ENCODE results near the gene ITGB1BP1.

The ITGB1BP1 gene

GRCh38 chr2:9407363-9407811 lies 15.9 kb downstream of the ITGB1BP1 start:
- Mint-ChIP-seq H3K4me3 (no peak overlapping the region), H3K27ac (peak overlapping the region; percentile 94), H3K9me3 (no peaks in the 10 kb centered on the region), H3K4me1 (peaks cover 13% of the 10 kb centered on the region), H3K36me3 (ENCODE audit: low read depth) (peaks cover 27% of the 10 kb centered on the region), H3K27me3 (ENCODE audit: low read depth, poor library complexity) (no peaks in the 10 kb centered on the region)
- no peak for DNase-seq
- no peak for TF ChIP-seq CTCF (IDR thresholded peaks at IDR 0.05)

GRCh38 chr2:9406529-9407362 lies 16.6 kb downstream of the ITGB1BP1 start:
- H3K4me3 Mint-ChIP-seq, result no peak overlapping the region

GRCh38 chr2:9405636-9406035 lies 17.7 kb downstream of the ITGB1BP1 start:
- peaks cover 13% of the 10 kb centered on the region for H3K36me3 Mint-ChIP-seq (ENCODE audit: low read depth)
- DNase-seq, result no peak
- H3K4me3 Mint-ChIP-seq, result no peak overlapping the region
- H3K9me3 Mint-ChIP-seq, result no peaks in the 10 kb centered on the region
- peaks cover 25% of the 10 kb centered on the region for H3K4me1 Mint-ChIP-seq
- H3K27me3 Mint-ChIP-seq (ENCODE audit: low read depth, poor library complexity), result no peaks in the 10 kb centered on the region
- TF ChIP-seq CTCF (IDR thresholded peaks at IDR 0.05), result no peak
- H3K27ac Mint-ChIP-seq, result no peak overlapping the region

More at GRCh38 chr2:9406529-9407362, 16.6 kb downstream of the ITGB1BP1 start:
- Mint-ChIP-seq H3K27ac (peak overlapping the region; percentile 94), H3K4me1 (peaks cover 13% of the 10 kb centered on the region), H3K27me3 (ENCODE audit: low read depth, poor library complexity) (no peaks in the 10 kb centered on the region), H3K9me3 (no peaks in the 10 kb centered on the region), H3K36me3 (ENCODE audit: low read depth) (peaks cover 22% of the 10 kb centered on the region)
- no peak for DNase-seq
- no peak for TF ChIP-seq CTCF (IDR thresholded peaks at IDR 0.05)

- no peak for DNase-seq
- Mint-ChIP-seq H3K9me3 (no peaks in the 10 kb centered on the region), H3K27me3 (ENCODE audit: low read depth, poor library complexity) (no peaks in the 10 kb centered on the region), H3K4me1 (peaks cover 32% of the 10 kb centered on the region), H3K27ac (no peak overlapping the region), H3K4me3 (no peak overlapping the region), H3K36me3 (ENCODE audit: low read depth) (peaks cover 12% of the 10 kb centered on the region)
- no peak for TF ChIP-seq CTCF (IDR thresholded peaks at IDR 0.05)
Observed at GRCh38 chr2:9404451-9404850, 18.9 kb downstream of the ITGB1BP1 start.

GRCh38 chr2:9403924-9404323 lies 19.4 kb downstream of the ITGB1BP1 start:
- no peaks in the 10 kb centered on the region for H3K27me3 Mint-ChIP-seq (ENCODE audit: low read depth, poor library complexity)
- H3K27ac Mint-ChIP-seq, result peak overlapping the region; percentile 33
- no peak for DNase-seq
- H3K9me3 Mint-ChIP-seq, result no peaks in the 10 kb centered on the region
- peaks cover 15% of the 10 kb centered on the region for H3K36me3 Mint-ChIP-seq (ENCODE audit: low read depth)
- H3K4me1 Mint-ChIP-seq, result peaks cover 38% of the 10 kb centered on the region
- TF ChIP-seq CTCF (IDR thresholded peaks at IDR 0.05), result no peak
- H3K4me3 Mint-ChIP-seq, result no peak overlapping the region
